HG02973 (cell line): ENCODE data around the gene CREBRF.
"Not testable (repeated sequence)": the region's sequence is repeated elsewhere in the genome, so short reads cannot be mapped to it uniquely, and the experiment has no call there.

ENCODE experiments used
- ATAC-seq: cut with Tn5 transposase; IDR thresholded peaks from one replicate; pipeline ENCODE4 v1.9.1; 2021; ENCODE audit warnings: moderate library complexity; ENCODE audit not compliant: unreplicated experiment

The CREBRF gene, protein sequence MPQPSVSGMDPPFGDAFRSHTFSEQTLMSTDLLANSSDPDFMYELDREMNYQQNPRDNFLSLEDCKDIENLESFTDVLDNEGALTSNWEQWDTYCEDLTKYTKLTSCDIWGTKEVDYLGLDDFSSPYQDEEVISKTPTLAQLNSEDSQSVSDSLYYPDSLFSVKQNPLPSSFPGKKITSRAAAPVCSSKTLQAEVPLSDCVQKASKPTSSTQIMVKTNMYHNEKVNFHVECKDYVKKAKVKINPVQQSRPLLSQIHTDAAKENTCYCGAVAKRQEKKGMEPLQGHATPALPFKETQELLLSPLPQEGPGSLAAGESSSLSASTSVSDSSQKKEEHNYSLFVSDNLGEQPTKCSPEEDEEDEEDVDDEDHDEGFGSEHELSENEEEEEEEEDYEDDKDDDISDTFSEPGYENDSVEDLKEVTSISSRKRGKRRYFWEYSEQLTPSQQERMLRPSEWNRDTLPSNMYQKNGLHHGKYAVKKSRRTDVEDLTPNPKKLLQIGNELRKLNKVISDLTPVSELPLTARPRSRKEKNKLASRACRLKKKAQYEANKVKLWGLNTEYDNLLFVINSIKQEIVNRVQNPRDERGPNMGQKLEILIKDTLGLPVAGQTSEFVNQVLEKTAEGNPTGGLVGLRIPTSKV

DNA sequence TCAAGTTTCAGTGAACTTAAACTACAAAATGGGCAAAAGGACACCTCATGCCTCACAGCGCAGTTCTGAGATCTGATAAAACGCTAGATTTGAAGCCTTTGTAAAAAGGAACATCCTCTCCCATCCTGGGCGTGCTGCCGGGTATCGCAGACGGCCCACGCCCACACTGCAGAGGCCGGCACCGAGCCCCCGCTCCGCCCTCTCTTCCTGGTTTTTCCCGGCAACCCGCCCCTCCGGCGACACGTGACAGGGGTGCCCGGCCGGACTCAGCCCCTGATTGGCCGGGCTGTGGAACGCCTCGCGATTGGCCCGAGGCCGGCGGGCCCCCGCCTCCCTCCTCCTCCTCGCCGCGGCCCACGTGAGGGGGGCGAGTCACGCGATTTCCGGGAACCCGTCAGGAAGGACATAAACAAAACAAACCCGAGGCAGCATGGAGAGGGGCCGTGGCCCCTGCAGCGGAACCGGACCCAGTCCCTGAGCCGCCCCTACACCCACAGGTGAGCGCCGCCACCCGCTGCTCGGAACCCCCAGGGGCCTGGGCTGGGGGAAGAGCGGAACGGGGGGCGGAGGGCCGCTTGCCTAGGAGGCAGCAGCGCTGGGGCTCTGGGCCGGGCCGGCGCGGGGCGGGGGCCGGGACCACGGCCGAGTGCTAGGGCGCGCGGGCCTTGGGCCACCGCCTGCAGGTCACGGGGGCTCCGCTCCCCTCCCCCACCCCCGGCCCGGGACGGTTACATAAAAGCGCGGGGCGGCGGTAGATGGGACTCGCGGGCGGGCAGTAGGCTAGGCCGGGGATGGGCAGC lies at the start of gene CREBRF:
CREBRF (plus strand) TSS at position 370 of the 800 bp plus-strand sequence. CDS start 24,424 bp downstream, outside the sequence.
- ATAC-seq = peak; percentile 68

DNA sequence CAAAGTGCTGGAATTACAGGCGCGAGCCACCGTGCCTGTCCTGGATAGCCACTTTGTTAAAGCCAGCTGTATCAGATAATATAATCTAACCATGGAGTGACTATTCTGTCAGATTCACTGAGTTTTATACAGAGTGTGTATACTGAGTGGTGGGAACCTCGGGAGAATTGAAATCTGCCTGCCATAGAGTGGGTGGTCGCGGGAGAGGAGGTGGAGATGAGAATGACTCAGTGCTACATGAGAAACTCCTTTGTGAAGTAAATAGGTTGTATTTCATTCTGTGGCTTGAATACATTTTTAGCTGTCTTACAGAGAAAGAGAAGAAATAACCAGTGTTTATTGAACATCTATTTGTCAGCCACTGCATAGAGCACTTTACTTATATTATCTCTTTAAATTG lies 46.1 kb upstream of the CREBRF start:
- ATAC-seq = no peak

DNA sequence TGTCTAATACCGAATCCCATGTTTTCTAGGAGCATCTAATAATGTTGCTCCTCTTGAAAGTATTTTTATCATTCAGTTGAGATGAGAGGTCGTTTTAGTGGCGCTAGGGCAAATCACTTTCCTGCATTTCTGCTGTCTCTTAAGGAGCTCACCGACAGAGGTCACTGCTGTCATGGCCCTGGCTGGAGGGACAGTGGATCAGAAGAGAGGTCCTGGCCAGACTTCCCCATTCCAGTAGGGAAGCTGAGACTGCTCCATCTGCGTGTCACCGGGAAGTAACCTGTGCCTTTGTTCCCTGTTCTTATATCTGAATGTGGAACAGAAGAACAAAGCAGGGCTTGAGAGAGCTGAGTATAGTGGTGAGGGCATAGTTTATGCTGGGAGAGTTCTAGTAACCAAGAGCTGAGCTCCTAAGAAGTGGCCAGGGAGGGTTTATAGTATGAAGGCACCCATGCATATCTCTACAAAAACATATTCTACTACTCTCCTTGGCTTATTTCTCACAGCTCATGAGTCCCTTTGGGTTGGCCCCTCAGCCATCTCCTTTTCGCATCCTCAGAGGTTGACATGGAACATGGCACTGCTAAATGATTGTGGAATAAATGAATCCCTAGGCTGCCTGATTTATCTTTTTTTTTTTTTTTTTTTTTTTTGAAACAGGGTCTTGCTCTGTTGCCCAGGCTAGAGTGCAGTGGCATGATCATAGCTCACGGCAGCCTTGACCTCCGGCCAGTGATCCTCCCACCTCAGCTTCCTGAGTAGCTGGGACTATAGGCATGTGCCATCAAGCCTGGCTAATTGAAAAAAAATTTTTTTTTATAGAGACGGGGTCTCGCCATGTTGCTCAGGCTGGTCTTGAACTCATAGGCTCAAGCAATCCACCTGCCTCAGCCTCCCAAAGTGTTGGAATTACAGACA lies 45.3 kb upstream of the CREBRF start:
- no peak for ATAC-seq

DNA sequence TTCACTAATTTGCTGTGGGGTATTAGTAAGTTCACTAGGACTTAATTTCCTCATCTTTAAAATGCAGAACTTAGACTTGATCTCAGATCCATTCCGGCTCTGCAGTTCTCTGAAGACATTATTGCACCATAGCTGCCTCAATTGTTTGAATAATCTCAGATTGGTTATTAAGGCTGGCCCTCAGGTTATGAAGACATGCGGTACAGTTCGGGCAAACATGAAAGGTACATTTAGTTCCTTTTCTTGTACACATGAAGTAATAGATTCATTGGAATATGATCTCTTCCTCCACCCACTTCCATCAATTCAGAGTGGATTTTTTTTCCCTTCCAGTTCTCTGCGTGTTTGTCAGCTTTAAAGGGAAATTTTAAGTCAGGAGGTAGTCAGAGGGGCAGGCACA lies 44.6 kb upstream of the CREBRF start:
- no peak for ATAC-seq

DNA sequence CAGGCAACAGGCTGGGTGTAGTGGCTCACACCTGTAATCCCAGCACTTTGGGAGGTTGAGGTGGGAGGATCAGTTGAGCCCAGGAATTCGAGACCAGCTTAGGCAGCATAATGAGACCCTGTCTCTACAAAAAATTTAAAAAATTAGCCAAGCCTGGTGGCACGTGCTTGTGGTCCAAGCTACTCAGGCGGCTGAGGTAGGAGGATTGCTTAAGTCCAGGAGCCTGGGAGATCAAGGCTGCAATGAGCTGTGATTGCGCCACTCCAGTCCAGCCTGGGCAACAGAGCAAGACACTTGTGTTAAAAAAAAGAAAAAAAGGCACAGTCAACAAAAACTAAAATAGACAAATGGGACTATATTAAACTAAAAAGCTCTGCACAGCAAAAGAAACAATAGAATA lies 43.3 kb upstream of the CREBRF start:
- no peak for ATAC-seq

DNA sequence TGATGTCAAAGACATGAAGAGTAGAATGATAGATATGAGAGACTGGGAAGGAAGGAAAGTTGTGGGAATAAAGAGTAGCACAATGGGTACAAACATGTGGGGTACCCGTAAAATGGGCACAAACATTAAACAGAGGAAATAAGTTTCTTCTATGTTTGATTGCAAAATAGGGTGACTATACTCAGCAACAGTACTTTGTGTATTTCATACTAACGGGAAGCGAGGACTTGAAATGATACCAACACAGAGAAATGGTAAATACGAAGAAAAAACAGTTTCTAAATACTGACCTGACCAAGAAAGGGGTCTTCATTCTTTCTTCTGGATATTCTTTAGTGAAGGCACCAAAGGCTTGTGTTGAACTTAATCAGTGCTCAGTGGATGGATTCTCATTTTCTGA lies 41.5 kb upstream of the CREBRF start:
- ATAC-seq = no peak

DNA sequence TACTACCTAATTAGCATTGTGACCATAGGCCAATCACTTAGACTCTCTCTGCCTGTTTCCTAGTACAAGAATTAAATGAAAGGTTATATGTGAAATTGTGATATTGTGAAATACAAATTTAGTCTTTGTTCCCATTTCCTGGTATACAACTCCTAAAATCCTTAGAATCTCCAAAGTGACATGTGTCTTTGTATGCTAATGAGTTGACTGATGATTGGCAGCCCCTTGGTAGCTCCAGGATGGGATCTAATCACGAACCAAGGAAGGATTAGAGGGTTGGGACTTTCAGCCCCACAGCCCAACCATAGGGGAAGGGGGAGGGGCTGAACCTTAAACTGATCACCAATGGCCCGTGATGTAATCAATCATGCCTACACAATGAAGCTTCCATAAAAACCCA lies 41.0 kb upstream of the CREBRF start:
- no peak for ATAC-seq

DNA sequence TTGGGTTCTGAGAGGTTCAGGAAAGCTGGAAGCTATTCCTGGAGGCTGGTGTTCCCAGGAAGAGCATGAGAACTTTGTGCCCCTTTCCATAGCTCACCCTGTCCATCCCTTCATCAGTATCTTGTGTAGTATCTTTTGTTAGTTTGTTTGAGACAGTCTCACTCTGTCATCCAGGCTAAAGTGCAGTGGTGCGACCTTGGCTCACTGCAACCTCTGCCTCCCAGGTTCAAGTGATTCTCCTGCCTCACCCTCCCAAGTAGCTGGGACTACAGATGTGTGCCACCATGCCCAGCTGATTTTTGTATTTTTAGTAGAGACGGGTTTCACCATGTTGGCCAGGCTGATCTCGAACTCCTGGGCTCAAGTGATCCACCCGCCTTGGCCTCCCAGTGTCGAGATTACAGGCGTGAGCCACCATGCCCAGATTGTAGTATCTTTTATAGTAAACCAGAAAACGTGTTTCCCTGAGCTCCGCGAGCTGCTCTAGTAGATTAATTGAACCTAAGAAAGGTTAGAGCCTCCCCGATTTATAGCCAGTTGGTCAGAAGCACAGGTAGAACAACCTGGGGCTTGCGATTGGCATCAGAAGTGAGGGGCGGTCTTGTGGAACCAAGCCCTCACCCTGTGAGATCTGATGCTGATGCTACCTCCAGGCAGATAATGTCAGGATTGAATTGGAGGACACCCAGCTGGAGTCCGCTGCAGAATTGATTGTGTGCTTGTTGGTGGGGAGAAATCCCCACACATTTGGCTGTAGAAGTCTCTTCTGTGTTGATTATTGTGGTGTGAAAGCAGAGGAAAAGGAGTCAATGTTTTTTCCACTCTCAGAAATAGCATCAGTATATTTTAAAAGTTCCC lies 40.3 kb upstream of the CREBRF start:
- ATAC-seq = no peak

DNA sequence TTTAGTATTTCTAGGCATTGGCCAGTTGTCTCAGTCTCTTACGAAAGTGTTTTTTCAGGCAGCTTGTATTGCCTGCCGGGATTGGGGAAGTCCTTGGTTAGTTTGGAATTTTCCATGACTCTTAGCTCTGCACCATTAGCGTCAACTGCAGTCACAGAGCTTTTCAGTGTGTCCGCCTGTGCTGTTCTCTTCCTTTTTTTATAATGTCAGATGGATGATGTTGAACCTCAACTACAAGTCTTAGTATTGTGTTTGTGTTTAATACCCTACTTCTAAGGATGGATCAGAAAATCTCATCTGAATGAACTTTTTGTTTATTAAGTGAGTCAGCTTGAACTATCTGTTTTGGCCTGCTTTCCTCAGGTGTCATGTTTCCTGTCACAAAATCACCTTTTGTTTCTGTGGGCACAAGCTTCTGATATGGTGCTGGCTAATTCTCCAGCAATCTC lies 39.5 kb upstream of the CREBRF start:
- ATAC-seq = no peak

DNA sequence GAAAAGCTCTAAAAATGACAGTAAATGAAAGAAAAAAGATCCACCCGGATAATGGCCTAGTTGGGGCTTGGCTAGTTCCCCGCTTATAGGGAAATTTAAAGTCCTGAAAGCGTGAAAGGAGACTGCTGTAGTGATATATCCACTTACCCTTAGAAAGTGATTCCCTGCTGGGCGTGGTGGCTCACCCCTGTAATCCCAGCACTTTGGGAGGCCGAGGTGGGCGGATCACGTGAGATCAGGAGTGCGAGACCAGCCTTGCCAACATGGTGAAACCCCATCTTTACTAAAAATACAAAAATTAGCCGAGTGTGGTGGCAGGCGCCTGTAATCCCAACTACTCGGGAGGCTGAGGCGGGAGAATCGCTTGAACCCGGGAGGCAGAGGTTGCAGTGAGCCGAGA lies 39.1 kb upstream of the CREBRF start:
- not testable (repeated sequence) for ATAC-seq

DNA sequence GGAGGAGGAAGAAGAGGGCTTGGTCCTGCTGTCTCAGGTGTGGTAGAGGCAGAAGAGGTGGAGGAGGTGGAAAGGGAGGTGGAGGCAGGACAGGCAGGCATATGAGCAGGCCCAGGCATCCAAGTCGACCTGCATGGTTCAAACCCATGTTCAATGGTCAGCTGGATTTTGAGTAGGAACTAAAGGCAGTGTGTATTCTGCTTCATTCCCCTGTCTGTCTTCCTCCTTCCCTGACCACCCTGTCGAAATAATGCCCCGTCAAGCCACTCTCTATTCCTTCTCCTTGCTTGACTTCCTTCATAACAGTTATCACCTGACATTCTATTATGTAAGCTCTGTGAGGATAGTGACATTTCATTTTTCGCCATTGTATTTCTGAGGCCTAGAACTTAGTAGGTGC lies 37.8 kb upstream of the CREBRF start:
- no peak for ATAC-seq

DNA sequence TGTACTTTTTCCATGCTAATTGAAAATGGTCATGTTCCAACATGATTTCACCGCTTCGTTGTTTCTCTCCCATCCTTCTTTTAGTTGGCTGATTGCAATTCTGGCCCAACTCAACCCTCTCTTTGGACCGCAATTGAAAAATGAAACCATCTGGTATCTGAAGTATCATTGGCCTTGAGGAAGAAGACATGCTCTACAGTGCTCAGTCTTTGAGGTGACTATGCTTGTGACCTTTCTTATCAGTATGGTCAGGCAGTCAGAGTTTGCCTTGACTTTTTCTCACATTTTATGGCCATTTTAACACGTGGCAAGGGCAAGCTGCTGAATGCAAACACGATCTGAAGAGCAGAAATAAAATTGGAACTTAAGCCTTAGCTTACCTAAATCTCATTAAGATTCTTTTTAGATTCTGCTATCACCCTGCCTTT lies 36.0 kb upstream of the CREBRF start:
- no peak for ATAC-seq

DNA sequence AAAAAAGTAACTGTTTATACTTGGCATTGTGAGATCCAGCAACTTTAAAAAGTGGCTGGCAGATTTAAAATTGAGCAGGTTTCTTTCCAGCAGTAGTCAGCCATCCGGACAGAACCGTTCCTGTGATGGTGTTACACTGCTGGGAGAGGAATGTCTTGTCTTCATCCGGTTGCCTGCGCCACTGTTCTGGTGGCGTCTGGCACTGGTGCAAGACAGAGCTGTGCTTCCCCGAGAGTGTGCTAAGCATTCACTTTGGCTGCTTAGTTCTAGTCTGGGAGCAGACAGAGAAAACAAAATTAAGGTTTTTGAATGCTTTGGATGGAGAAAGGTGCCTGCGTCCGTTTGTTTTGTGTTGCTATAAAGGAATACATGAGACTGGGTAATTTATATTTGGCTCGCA lies 35.5 kb upstream of the CREBRF start:
- no peak for ATAC-seq

DNA sequence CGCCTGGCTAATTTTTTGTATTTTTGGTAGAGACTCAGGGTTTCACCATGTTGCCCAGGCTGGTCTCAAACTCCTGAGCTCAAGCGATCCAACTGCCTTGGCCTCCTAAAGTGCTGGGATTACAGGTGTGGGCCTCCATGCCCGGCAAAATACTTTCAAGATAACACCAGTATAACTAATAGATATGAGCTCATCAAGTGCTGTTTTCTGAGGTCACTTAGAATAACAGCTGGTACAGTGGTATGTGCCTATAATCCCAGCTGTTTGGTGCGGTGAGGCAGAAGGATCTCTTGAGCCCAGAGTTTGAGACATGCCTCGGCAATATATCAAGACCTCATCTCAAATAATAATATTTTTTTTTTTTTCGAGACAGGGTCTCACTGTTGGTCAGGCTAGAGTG lies 30.5 kb upstream of the CREBRF start:
- ATAC-seq = no peak

DNA sequence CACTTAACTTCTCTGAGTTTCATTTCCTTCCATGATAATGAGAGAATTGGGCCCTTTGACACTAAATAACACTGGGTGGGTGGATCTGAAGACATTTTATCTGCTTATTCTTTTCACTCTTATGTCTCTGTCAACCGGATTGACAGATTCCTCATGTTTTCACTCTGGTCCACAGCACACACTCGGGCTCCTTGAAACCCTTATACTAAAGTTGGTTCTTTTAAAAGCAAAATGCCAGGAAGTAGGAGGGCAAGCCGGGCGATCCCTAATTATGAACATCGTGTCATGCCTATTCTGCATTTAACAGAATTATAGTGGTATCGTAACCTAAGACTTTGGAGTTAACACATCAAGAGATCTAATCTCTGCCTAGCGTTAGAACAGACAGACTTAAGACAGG lies 28.2 kb upstream of the CREBRF start:
- no peak for ATAC-seq

DNA sequence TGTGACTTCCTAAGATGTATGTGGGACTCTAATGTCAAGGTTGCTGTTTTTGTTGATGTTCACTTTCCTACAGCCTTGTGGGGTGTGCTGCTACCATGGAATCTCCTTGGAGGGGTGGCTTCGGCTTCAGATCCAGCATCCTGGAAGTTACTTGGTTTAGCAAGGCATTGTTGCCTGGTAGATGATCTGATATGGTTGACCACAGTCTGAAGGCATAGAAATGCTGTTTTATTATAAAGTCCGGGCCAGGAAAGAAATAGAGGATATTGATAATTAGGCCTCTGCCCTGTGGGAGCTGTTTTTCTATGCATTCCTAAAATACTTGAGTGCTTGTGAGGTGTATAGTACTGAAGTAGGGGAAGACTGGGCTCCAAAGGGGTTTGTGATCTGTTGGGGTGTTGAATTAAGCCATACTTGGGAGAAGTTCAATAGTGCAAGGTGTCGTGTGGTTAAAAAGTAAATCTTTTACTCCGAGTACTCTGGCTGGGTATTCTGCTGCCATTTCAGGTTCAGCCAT lies 27.3 kb upstream of the CREBRF start:
- ATAC-seq = no peak

DNA sequence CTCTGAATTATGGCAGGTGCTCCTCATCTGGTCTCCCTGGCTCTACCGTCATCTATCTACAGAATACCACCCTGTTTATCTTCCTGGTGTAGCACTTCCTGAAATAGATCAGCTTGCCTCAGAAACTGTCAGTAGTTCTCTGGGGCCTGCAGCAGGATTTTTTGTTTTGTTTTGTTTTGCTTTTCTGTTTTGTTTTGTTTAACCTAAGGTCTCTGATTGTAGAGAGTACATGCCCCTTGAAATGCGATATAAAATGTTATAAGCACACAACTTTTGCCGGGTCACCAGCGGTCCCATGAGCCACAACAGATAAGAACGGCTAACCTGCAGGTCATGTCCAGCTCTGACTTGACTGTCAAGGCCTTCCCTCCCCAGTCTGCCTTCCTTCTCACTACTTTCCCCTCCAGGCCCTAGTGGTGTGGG lies 26.6 kb upstream of the CREBRF start:
- ATAC-seq = no peak

DNA sequence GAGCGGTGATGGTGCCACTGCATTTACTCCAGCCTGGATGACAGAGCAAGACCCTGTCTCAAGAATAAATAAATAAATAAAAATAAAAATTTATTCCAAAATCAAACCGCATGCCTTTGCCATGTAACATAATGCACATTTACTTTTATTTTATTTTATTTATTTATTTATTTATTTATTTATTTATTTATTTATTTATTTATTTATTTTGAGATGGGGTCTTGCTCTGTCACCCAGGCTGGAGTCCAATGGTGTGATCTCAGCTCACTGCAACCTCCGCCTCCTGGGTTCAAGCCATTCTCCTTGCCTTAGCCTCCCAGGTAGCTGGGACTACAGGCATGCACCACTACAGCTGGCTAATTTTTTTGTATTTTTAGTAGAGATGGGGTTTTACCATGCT lies 24.1 kb upstream of the CREBRF start:
- ATAC-seq = not testable (repeated sequence)

DNA sequence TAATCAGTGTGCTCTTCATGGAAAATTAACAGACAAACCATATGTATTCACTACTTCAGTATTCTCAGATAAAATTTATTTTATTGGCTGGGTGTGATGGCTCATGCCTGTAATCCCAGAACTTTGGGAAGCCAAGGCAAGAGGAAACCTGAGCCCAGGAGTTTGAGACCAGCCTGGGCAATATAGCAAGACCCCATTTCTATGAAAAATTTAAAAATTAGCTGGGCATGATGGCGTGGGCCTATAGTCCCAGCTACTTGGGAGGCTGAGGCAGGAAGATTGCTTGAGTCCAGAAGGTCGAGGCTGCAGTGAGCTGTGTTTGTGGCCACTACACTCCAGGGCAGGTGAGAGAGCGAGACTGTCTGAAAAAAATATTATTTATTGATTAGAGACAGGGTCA lies 23.4 kb upstream of the CREBRF start:
- ATAC-seq = no peak
